HepG2 (cell line): ENCODE measurements around the gene ACSM6. TPM values are rescaled to one million over a fixed set of nuclear protein-coding genes. Genes with fewer than 3 reads are reported as not detected.

Source experiments
- DPF2 ChIP-seq: sonication (generic); formaldehyde crosslinking; IDR thresholded peaks from 2 replicates; pipeline ENCODE4 v1.4.0; 2020; ENCODE audit warnings: mild to moderate bottlenecking, low read depth, missing genetic modification reagents, borderline replicate concordance
- REPIN1 ChIP-seq: sonication (generic); formaldehyde crosslinking; IDR thresholded peaks from 2 replicates; pipeline ENCODE4 v1.8.0; 2022; ENCODE audit warnings: missing genetic modification reagents, low read depth, mild to moderate bottlenecking, borderline replicate concordance
- SOX13 ChIP-seq, 3 experiments: fragments of 450-650 bp in 1 of 3; sonication (generic) in 1 of 3; formaldehyde crosslinking in 1 of 3; IDR thresholded peaks in 2 of 3; conservative IDR thresholded peaks in 1 of 3; 2 replicates each; pipeline versions ENCODE4 v1.5.0 to v1.6.1; 2016 to 2020; ENCODE audit warnings: antibody characterized with exemption in 1 of 3, mild to moderate bottlenecking in 1 of 3, missing compliant biosample characterization in 1 of 3, missing genetic modification reagents in 1 of 3, moderate library complexity in 1 of 3
- ZC3H13 ChIP-seq: sonication (generic); formaldehyde crosslinking; IDR thresholded peaks from 2 replicates; pipeline ENCODE4 v1.8.1; 2023; ENCODE audit warnings: mild to moderate bottlenecking, missing genetic modification reagents, moderate library complexity
- ZNF20 ChIP-seq: sonication (generic); formaldehyde crosslinking; IDR thresholded peaks from 2 replicates; pipeline ENCODE4 v1.4.0; 2020; ENCODE audit warnings: mild to moderate bottlenecking, moderate library complexity, missing genetic modification reagents
- polyA plus RNA-seq, 8 experiments: library from polyadenylated mRNA; depleted of rRNA in 3 of 8; stranded (reverse) in 7 of 8; unstranded in 1 of 8; fragments of >200 nt; fragmentation: Illumina TruSeq in 4 of 8; extraction: Trizol in 4 of 8; gene quantifications; 2 replicates each; pipeline versions ENCODE4 v1.2.1 to v1.2.3, GENCODE V29; 2011 to 2016; ENCODE audit warnings: low read depth in 4 of 8, missing spikeins in 1 of 8, mixed read lengths in 1 of 8; ENCODE audit not compliant: insufficient read depth in 1 of 8
- total RNA-seq, 5 experiments: library from RNA; depleted of rRNA; stranded (reverse); fragments of >200 nt; fragmentation: Illumina TruSeq; extraction: Trizol; gene quantifications; 2 replicates each; pipeline ENCODE4 v1.2.3, GENCODE V29; 2016; ENCODE audit warnings: low read depth in 1 of 5
- TF ChIP-seq, protein P1 (sequence below): sonication (generic); formaldehyde crosslinking; IDR thresholded peaks from 2 replicates; pipeline ENCODE4 v1.9.0; 2022; ENCODE audit warnings: low read depth, missing genetic modification reagents
- TF ChIP-seq, protein P2 (sequence below): sonication (generic); formaldehyde crosslinking; IDR thresholded peaks from 2 replicates; pipeline ENCODE4 v1.5.1; 2020; ENCODE audit warnings: mild to moderate bottlenecking, missing genetic modification reagents, borderline replicate concordance
- TF ChIP-seq, protein P3 (sequence below): sonication (generic); formaldehyde crosslinking; IDR thresholded peaks from 2 replicates; pipeline ENCODE4 v1.4.0; 2020; ENCODE audit warnings: missing genetic modification reagents
- TF ChIP-seq, protein P4 (sequence below): IDR thresholded peaks from 2 replicates; pipeline ENCODE4 v1.4.0; 2020; ENCODE audit warnings: mild to moderate bottlenecking, missing genetic modification reagents
- TF ChIP-seq, protein P5 (sequence below): conservative IDR thresholded peaks from 2 replicates; pipeline ENCODE4 v1.6.1; 2018; ENCODE audit warnings: missing genetic modification reagents

ACSM6 gene
- total and polyA plus RNA-seq, 2 of the 13 experiments (the other 11 are each of a cell fraction or from before 2014, with no cell fraction given), result not detected

DNA sequence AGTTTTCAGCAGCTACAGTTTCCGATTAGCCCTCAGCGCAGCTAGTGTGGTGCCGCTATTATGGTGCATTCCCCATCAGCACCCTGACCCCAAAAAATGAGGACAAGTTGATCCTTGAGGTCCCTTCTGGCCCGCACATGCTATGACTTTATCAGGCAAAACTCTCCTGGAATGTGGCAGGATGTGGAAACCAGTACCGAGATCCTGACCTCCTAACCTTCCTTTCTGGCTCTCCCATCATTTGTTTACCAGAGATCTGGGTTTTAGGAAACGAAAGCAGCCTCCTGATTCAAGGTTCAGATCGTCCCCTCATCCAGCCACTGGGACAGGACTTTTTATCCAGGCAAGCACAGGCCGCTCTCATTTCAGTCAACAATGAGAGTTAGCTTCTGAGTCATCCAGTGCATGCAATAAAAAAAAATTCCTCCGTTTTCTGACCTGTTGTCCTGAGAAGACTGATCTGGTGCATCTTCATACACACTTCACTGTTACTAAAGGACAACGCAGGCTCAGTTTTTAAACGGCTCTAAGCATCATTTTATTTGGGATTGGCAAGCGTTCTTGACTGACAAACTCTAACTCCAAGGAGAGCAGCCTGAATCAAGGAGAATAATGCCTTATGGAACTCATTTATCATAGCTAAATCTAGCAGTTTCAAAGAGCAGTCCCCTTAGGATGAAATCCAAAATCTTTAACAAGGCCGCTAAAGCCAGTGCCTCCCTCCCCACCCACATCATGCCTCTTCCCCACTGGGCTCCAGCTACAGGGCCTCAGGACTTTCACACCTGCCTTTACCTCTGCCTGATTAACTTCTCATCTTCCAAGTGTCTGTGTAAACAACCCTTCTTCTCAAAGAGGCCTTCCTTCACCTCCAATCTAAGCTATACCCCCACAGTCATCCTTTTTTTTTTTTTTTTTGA lies 79.6 kb downstream of the ACSM6 start (continued):
- TF ChIP-seq, protein P1, sequence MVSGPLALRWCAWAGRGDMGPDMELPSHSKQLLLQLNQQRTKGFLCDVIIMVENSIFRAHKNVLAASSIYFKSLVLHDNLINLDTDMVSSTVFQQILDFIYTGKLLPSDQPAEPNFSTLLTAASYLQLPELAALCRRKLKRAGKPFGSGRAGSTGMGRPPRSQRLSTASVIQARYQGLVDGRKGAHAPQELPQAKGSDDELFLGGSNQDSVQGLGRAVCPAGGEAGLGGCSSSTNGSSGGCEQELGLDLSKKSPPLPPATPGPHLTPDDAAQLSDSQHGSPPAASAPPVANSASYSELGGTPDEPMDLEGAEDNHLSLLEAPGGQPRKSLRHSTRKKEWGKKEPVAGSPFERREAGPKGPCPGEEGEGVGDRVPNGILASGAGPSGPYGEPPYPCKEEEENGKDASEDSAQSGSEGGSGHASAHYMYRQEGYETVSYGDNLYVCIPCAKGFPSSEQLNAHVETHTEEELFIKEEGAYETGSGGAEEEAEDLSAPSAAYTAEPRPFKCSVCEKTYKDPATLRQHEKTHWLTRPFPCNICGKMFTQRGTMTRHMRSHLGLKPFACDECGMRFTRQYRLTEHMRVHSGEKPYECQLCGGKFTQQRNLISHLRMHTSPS (CRISPR knock-in tag), result 0 out of 2 replicates have a peak, but pooled peaks have one; percentile 26
- TF ChIP-seq REPIN1 (CRISPR knock-in tag), result no peak
- TF ChIP-seq ZNF20 (CRISPR knock-in tag), result no peak
- TF ChIP-seq DPF2 (CRISPR knock-in tag), result peak; percentile 70; the same call in 1 of the 2 replicates
- TF ChIP-seq SOX13 (IDR thresholded peaks at IDR 0.05), result no peak
- peak in 1 of 2 experiments; percentile 80; a peak in 2 of 4 replicates for TF ChIP-seq SOX13 (CRISPR knock-in tag; conservative IDR thresholded peaks at IDR 0.05 in 1 of 2, IDR thresholded peaks at IDR 0.05 in 1 of 2)
- TF ChIP-seq, protein P2, sequence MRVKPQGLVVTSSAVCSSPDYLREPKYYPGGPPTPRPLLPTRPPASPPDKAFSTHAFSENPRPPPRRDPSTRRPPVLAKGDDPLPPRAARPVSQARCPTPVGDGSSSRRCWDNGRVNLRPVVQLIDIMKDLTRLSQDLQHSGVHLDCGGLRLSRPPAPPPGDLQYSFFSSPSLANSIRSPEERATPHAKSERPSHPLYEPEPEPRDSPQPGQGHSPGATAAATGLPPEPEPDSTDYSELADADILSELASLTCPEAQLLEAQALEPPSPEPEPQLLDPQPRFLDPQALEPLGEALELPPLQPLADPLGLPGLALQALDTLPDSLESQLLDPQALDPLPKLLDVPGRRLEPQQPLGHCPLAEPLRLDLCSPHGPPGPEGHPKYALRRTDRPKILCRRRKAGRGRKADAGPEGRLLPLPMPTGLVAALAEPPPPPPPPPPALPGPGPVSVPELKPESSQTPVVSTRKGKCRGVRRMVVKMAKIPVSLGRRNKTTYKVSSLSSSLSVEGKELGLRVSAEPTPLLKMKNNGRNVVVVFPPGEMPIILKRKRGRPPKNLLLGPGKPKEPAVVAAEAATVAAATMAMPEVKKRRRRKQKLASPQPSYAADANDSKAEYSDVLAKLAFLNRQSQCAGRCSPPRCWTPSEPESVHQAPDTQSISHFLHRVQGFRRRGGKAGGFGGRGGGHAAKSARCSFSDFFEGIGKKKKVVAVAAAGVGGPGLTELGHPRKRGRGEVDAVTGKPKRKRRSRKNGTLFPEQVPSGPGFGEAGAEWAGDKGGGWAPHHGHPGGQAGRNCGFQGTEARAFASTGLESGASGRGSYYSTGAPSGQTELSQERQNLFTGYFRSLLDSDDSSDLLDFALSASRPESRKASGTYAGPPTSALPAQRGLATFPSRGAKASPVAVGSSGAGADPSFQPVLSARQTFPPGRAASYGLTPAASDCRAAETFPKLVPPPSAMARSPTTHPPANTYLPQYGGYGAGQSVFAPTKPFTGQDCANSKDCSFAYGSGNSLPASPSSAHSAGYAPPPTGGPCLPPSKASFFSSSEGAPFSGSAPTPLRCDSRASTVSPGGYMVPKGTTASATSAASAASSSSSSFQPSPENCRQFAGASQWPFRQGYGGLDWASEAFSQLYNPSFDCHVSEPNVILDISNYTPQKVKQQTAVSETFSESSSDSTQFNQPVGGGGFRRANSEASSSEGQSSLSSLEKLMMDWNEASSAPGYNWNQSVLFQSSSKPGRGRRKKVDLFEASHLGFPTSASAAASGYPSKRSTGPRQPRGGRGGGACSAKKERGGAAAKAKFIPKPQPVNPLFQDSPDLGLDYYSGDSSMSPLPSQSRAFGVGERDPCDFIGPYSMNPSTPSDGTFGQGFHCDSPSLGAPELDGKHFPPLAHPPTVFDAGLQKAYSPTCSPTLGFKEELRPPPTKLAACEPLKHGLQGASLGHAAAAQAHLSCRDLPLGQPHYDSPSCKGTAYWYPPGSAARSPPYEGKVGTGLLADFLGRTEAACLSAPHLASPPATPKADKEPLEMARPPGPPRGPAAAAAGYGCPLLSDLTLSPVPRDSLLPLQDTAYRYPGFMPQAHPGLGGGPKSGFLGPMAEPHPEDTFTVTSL (CRISPR knock-in tag), result peak; percentile 75; the same call in 1 of the 2 replicates
- TF ChIP-seq, protein P3, sequence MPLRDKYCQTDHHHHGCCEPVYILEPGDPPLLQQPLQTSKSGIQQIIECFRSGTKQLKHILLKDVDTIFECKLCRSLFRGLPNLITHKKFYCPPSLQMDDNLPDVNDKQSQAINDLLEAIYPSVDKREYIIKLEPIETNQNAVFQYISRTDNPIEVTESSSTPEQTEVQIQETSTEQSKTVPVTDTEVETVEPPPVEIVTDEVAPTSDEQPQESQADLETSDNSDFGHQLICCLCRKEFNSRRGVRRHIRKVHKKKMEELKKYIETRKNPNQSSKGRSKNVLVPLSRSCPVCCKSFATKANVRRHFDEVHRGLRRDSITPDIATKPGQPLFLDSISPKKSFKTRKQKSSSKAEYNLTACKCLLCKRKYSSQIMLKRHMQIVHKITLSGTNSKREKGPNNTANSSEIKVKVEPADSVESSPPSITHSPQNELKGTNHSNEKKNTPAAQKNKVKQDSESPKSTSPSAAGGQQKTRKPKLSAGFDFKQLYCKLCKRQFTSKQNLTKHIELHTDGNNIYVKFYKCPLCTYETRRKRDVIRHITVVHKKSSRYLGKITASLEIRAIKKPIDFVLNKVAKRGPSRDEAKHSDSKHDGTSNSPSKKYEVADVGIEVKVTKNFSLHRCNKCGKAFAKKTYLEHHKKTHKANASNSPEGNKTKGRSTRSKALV (CRISPR knock-in tag), result no peak
- TF ChIP-seq, protein P4, sequence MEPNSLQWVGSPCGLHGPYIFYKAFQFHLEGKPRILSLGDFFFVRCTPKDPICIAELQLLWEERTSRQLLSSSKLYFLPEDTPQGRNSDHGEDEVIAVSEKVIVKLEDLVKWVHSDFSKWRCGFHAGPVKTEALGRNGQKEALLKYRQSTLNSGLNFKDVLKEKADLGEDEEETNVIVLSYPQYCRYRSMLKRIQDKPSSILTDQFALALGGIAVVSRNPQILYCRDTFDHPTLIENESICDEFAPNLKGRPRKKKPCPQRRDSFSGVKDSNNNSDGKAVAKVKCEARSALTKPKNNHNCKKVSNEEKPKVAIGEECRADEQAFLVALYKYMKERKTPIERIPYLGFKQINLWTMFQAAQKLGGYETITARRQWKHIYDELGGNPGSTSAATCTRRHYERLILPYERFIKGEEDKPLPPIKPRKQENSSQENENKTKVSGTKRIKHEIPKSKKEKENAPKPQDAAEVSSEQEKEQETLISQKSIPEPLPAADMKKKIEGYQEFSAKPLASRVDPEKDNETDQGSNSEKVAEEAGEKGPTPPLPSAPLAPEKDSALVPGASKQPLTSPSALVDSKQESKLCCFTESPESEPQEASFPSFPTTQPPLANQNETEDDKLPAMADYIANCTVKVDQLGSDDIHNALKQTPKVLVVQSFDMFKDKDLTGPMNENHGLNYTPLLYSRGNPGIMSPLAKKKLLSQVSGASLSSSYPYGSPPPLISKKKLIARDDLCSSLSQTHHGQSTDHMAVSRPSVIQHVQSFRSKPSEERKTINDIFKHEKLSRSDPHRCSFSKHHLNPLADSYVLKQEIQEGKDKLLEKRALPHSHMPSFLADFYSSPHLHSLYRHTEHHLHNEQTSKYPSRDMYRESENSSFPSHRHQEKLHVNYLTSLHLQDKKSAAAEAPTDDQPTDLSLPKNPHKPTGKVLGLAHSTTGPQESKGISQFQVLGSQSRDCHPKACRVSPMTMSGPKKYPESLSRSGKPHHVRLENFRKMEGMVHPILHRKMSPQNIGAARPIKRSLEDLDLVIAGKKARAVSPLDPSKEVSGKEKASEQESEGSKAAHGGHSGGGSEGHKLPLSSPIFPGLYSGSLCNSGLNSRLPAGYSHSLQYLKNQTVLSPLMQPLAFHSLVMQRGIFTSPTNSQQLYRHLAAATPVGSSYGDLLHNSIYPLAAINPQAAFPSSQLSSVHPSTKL, result peak; percentile 92
- TF ChIP-seq, protein P5, sequence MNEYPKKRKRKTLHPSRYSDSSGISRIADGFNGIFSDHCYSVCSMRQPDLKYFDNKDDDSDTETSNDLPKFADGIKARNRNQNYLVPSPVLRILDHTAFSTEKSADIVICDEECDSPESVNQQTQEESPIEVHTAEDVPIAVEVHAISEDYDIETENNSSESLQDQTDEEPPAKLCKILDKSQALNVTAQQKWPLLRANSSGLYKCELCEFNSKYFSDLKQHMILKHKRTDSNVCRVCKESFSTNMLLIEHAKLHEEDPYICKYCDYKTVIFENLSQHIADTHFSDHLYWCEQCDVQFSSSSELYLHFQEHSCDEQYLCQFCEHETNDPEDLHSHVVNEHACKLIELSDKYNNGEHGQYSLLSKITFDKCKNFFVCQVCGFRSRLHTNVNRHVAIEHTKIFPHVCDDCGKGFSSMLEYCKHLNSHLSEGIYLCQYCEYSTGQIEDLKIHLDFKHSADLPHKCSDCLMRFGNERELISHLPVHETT (CRISPR knock-in tag), result 0 out of 2 replicates have a peak, but pooled peaks have one; percentile 26
- TF ChIP-seq ZC3H13, result no peak
